T-helper 1 cell treated with Interleukin-12 subunit alpha and Interleukin-12 subunit beta and Interleukin-4 antibody, amounts not matched to agents 30 ng/mL and 1 ng/mL, for 36 hours (primary cell): ENCODE measurements around the gene SMCO2. TPM values are rescaled to one million over a fixed set of nuclear protein-coding genes. Genes with fewer than 3 reads are reported as not detected.

ENCODE experiments used
- intact Hi-C: fragments of 100-400 bp; cut with micrococcal nuclease; formaldehyde crosslinking; loops from one replicate; pipeline ENCODE4 v1.15.1; 2024
- total RNA-seq: library from RNA; stranded (reverse); gene quantifications from 2 replicates; pipeline ENCODE4 v1.2.3, GENCODE V29; 2022

The SMCO2 gene
- total RNA-seq, 1 donor from 2014 or later = 1.8 TPM

GRCh38 chr12:27497446-27497845 is 50.9 kb downstream of the SMCO2 start:
- intact Hi-C loops = no loop called here

GRCh38 chr12:27498149-27498548 is 51.6 kb downstream of the SMCO2 start:
- intact Hi-C loops = loop anchor here (1.0 kb wide), 6 partner anchors 26 to 324 kb away; partner anchors contain the start of gene PPFIBP1

- intact Hi-C loops = loop anchor here (1.0 kb wide), 6 partner anchors 26 to 324 kb away; partner anchors contain the start of gene PPFIBP1
Measured at GRCh38 chr12:27498761-27499160, 52.2 kb downstream of the SMCO2 start.

- intact Hi-C loops = no loop called here
Measured at GRCh38 chr12:27499377-27499776, 52.8 kb downstream of the SMCO2 start.

GRCh38 chr12:27500546-27500945 is 54.0 kb downstream of the SMCO2 start:
- intact Hi-C loops = no loop called here

- intact Hi-C loops = loop anchor here (1.0 kb wide), 1 partner anchor 21 kb away; no protein-coding TSS in a partner anchor
Measured at GRCh38 chr12:27502021-27502435, 55.5 kb downstream of the SMCO2 start.

GRCh38 chr12:27504507-27504906 is 58.0 kb downstream of the SMCO2 start:
- intact Hi-C loops = no loop called here

- intact Hi-C loops = no loop called here
Measured at GRCh38 chr12:27505109-27505508, 58.6 kb downstream of the SMCO2 start.

- intact Hi-C loops = no loop called here
Measured at GRCh38 chr12:27505761-27506160, 59.2 kb downstream of the SMCO2 start.

- intact Hi-C loops = no loop called here
Measured at GRCh38 chr12:27506645-27507189, 60.2 kb downstream of the SMCO2 start.

GRCh38 chr12:27508736-27509431 is 62.3 kb downstream of the SMCO2 start:
- intact Hi-C loops = no loop called here

- intact Hi-C loops = no loop called here
Measured at GRCh38 chr12:27511031-27511722, 64.6 kb downstream of the SMCO2 start.

GRCh38 chr12:27511723-27512045 is 65.1 kb downstream of the SMCO2 start:
- intact Hi-C loops = no loop called here

GRCh38 chr12:27513155-27513824 is 66.8 kb downstream of the SMCO2 start:
- intact Hi-C loops = no loop called here

- intact Hi-C loops = no loop called here
Measured at GRCh38 chr12:27515671-27516070, 69.1 kb downstream of the SMCO2 start.

GRCh38 chr12:27516625-27517024 is 70.1 kb downstream of the SMCO2 start:
- intact Hi-C loops = no loop called here

- intact Hi-C loops = no loop called here
Measured at GRCh38 chr12:27517546-27517945, 71.0 kb downstream of the SMCO2 start.

- intact Hi-C loops = no loop called here
Measured at GRCh38 chr12:27517961-27518665, 71.6 kb downstream of the SMCO2 start.

GRCh38 chr12:27521066-27521465 is 74.5 kb downstream of the SMCO2 start:
- intact Hi-C loops = loop anchor here (5.0 to 10.0 kb wide), 2 partner anchors 116 to 304 kb away; no protein-coding TSS in a partner anchor

GRCh38 chr12:27521981-27522380 is 75.4 kb downstream of the SMCO2 start:
- intact Hi-C loops = loop anchor here (2.0 to 10.0 kb wide), 3 partner anchors 115 to 303 kb away; no protein-coding TSS in a partner anchor

- intact Hi-C loops = loop anchor here (1.0 to 10.0 kb wide), 5 partner anchors 21 to 509 kb away; partner anchors contain the start of gene TM7SF3
Measured at GRCh38 chr12:27523305-27523641, 76.7 kb downstream of the SMCO2 start.
